ENCODE data around the gene TOR1AIP1. TPM values are rescaled to one million over a fixed set of nuclear protein-coding genes. Genes with fewer than 3 reads are reported as not detected.

The TOR1AIP1 gene
- total RNA-seq, 1 donor from 2014 or later, result 42.3 TPM

DNA sequence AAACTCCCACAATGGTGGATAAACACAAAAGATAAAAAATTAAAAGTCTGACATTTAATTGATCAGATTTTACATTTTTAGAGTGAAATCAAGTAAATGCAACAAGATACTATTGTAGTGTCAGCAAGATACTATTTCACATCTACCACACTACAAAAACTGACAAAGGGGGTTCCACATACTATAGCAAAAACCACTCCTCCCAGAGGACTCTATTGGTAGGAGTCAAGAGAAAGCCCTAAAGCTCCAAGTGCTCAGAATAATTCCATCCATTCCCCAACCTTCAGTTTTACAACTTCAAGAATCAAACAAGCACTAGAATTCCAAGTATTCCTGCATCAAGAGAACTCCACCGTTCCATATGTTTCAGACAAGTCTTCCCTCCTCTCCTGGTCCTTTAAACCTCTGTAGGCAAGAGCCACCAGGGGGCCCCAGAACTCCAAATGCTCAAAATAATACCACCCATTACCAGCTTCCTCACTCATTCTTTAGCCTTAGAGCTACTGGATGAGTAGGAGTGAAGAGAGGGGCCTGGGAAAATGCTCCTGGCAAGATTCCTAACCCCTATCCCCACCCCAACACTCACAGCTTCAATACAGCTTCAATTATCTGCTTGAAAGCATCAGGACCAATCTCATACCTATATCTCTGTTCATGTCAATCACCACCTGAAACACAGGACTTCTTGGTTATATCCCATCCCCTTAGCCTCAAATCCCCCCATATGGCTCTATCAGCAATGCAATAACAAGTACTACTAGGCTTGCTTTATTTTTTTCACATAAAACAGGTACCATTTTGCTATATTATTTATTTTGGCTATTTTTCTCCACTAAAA is 14.4 kb upstream of the TOR1AIP1 start:
- TF ChIP-seq, protein P1, sequence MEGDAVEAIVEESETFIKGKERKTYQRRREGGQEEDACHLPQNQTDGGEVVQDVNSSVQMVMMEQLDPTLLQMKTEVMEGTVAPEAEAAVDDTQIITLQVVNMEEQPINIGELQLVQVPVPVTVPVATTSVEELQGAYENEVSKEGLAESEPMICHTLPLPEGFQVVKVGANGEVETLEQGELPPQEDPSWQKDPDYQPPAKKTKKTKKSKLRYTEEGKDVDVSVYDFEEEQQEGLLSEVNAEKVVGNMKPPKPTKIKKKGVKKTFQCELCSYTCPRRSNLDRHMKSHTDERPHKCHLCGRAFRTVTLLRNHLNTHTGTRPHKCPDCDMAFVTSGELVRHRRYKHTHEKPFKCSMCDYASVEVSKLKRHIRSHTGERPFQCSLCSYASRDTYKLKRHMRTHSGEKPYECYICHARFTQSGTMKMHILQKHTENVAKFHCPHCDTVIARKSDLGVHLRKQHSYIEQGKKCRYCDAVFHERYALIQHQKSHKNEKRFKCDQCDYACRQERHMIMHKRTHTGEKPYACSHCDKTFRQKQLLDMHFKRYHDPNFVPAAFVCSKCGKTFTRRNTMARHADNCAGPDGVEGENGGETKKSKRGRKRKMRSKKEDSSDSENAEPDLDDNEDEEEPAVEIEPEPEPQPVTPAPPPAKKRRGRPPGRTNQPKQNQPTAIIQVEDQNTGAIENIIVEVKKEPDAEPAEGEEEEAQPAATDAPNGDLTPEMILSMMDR (IDR thresholded peaks at IDR 0.05), result peak; percentile 50
- CTCF ChIA-PET, result interaction anchor here (0.6 to 8.4 kb wide), 31 partner anchors 9 to 323 kb away, joined by 3 to 101 read pairs (median 3); partner anchors contain the start of gene CEP350
- Mint-ChIP-seq H3K4me3 (no peak overlapping the region), H3K4me1 (peaks cover 16% of the 10 kb centered on the region), H3K27me3 (no peaks in the 10 kb centered on the region), H3K36me3 (ENCODE audit: low read depth) (peaks cover 47% of the 10 kb centered on the region), H3K27ac (no peak overlapping the region), H3K9me3 (no peaks in the 10 kb centered on the region)
- POLR2A ChIA-PET, result interaction anchor here (1.1 kb wide), 1 partner anchor 16 kb away, joined by 5 read pairs; no protein-coding TSS in a partner anchor
- ATAC-seq (ENCODE audit: low read depth), result peak; percentile 71
- peak; percentile 34 for DNase-seq
- intact Hi-C loops (cut with micrococcal nuclease), result loop anchor here (1.0 to 5.0 kb wide), 6 partner anchors 87 to 611 kb away; partner anchors contain the start of gene CEP350

DNA sequence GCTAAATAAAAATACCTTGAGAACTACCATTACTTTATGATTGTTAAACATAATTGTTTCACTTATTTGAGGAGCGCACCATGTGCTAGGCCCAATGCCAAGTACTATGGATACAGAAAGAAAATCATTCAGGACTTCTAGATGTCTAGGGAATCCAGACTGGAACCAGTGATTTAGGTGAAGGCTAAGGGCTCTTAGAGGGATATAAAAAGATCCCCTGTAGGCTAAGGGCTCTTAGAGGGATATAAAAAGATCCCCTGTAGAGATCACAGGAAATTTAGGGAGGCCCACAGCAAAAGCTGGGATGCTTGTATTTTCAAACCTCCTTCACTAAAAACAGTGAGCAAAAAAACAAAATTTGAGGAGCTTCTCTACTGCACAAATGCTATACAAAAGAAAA is 11.2 kb upstream of the TOR1AIP1 start:
- TF ChIP-seq, protein P1 (IDR thresholded peaks at IDR 0.05), result no peak
- peaks cover 44% of the 10 kb centered on the region for H3K36me3 Mint-ChIP-seq (ENCODE audit: low read depth)
- intact Hi-C loops (cut with micrococcal nuclease), result no loop called here
- POLR2A ChIA-PET, result interaction anchor here (0.7 kb wide), 1 partner anchor 83 kb away, joined by 6 read pairs; no protein-coding TSS in a partner anchor
- no peaks in the 10 kb centered on the region for H3K27me3 Mint-ChIP-seq
- H3K4me3 Mint-ChIP-seq, result no peak overlapping the region
- ATAC-seq (ENCODE audit: low read depth) (no peak), DNase-seq (no peak)
- H3K27ac Mint-ChIP-seq, result no peak overlapping the region
- CTCF ChIA-PET, result interaction anchor here (8.4 kb wide), 1 partner anchor 309 kb away, joined by 101 read pairs; no protein-coding TSS in a partner anchor
- H3K4me1 Mint-ChIP-seq, result peaks cover 38% of the 10 kb centered on the region
- H3K9me3 Mint-ChIP-seq, result no peaks in the 10 kb centered on the region

DNA sequence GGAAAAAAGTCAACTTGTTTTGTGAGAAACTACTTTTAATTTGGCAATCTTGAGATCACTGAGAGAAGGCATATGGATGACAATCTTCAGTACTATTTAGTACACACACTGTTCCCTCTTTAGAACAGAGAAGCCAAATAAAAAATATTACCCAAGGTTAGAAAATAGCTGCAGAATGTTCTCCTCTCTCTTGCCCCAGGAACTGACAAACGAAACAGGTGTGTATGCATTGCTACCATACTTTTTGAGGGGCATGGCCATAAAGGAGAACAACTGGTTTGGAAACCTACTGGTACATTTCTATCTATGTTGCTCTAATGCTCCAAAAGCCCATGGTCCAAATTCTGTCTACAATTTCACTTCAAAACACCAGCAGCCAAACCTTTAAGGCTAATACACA is 10.1 kb upstream of the TOR1AIP1 start:
- CTCF ChIA-PET, result no interaction called here
- no peak for DNase-seq

GRCh38 chr1:179872558-179872957 is 9.5 kb upstream of the TOR1AIP1 start:
- H3K36me3 Mint-ChIP-seq (ENCODE audit: low read depth), result peaks cover 45% of the 10 kb centered on the region
- no peaks in the 10 kb centered on the region for H3K27me3 Mint-ChIP-seq
- TF ChIP-seq, protein P1 (IDR thresholded peaks at IDR 0.05), result no peak
- peak; percentile 45 for ATAC-seq (ENCODE audit: low read depth)
- intact Hi-C loops (cut with micrococcal nuclease), result no loop called here
- peaks cover 48% of the 10 kb centered on the region for H3K4me1 Mint-ChIP-seq
- peak overlapping the region; percentile 41 for H3K27ac Mint-ChIP-seq
- DNase-seq, result no peak
- ChIA-PET CTCF (no interaction called here), POLR2A (interaction anchor here (0.9 kb wide), 1 partner anchor 11 kb away, joined by 5 read pairs; no protein-coding TSS in a partner anchor)
- no peak overlapping the region for H3K4me3 Mint-ChIP-seq
- H3K9me3 Mint-ChIP-seq, result no peaks in the 10 kb centered on the region

More for the DNA sequence above, 10.1 kb upstream of the TOR1AIP1 start:
- TF ChIP-seq, protein P1 (IDR thresholded peaks at IDR 0.05), result no peak
- ATAC-seq (ENCODE audit: low read depth), result no peak
- intact Hi-C loops (cut with micrococcal nuclease), result no loop called here
- POLR2A ChIA-PET, result interaction anchor here (0.6 to 0.9 kb wide), 2 partner anchors 11 to 183 kb away, joined by 5 read pairs; no protein-coding TSS in a partner anchor
- H3K9me3 Mint-ChIP-seq, result no peaks in the 10 kb centered on the region
- no peak overlapping the region for H3K4me3 Mint-ChIP-seq
- no peaks in the 10 kb centered on the region for H3K27me3 Mint-ChIP-seq
- peaks cover 46% of the 10 kb centered on the region for H3K36me3 Mint-ChIP-seq (ENCODE audit: low read depth)
- H3K27ac Mint-ChIP-seq, result peak overlapping the region; percentile 41
- peaks cover 46% of the 10 kb centered on the region for H3K4me1 Mint-ChIP-seq

DNA sequence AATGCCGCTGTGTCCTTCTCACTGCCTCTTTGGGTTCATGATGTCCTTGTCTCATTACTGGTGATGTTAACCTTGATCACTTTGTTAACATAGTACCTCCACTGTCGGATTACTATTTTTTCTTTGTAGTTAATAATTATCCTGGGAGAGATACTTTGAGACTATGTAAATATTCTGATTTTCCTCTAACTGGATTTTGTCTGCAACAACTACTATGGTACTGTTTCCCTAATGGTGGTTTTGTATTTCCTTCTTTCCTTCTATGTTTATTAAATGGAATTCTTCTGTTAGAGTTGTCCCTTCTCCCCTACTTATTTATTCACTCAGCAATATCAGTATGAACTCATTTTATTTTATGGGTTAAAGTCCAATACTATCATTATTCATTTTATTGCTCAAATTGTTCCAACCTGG is 8.6 kb upstream of the TOR1AIP1 start:
- H3K27ac Mint-ChIP-seq, result peak overlapping the region; percentile 27
- POLR2A ChIA-PET, result no interaction called here
- peaks cover 52% of the 10 kb centered on the region for H3K4me1 Mint-ChIP-seq

More for the DNA sequence above, 8.6 kb upstream of the TOR1AIP1 start:
- intact Hi-C loops (cut with micrococcal nuclease), result no loop called here
- TF ChIP-seq, protein P1 (IDR thresholded peaks at IDR 0.05), result no peak
- Mint-ChIP-seq H3K9me3 (no peaks in the 10 kb centered on the region), H3K36me3 (ENCODE audit: low read depth) (peaks cover 39% of the 10 kb centered on the region), H3K27me3 (no peaks in the 10 kb centered on the region), H3K4me3 (no peak overlapping the region)
- DNase-seq (no peak), ATAC-seq (ENCODE audit: low read depth) (no peak)
- CTCF ChIA-PET, result no interaction called here

Data from activated B cell treated with CpG ODN at 0.5 μM for 24 hours (primary cell).